ENCODE results near the gene STMND1. TPM values are rescaled to one million over a fixed set of nuclear protein-coding genes. Genes with fewer than 3 reads are reported as not detected.

STMND1 gene
- total RNA-seq, 2 experiments from 2014 or later, result not detected

DNA sequence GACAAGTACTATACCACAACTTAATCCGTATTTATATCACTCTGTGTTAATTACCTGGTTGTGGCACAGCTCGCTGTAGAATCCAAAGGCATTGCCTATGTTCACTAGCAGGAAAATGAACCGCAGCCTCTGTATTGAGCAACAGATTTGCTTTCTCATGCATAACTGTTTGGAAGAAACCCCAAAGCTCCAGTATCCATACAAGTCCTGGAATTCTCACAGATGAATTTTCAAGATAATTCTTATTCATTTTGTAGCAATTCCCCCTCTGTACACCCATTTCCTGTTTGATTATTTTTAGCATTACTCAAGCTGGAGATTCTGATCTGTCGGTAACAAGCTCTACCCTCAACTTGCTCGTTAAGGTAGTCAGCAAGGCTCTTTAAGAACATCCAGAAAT lies 63.5 kb downstream of the STMND1 start:
- H3K27me3 Mint-ChIP-seq, result peaks cover 30% of the 10 kb centered on the region
- no peaks in the 10 kb centered on the region for H3K4me1 Mint-ChIP-seq
- no peaks in the 10 kb centered on the region for H3K36me3 Mint-ChIP-seq
- DNase-seq, result no peak
- H3K27ac Mint-ChIP-seq, result no peak overlapping the region
- H3K4me3 Mint-ChIP-seq, result no peak overlapping the region
- no peaks in the 10 kb centered on the region for H3K9me3 Mint-ChIP-seq

DNA sequence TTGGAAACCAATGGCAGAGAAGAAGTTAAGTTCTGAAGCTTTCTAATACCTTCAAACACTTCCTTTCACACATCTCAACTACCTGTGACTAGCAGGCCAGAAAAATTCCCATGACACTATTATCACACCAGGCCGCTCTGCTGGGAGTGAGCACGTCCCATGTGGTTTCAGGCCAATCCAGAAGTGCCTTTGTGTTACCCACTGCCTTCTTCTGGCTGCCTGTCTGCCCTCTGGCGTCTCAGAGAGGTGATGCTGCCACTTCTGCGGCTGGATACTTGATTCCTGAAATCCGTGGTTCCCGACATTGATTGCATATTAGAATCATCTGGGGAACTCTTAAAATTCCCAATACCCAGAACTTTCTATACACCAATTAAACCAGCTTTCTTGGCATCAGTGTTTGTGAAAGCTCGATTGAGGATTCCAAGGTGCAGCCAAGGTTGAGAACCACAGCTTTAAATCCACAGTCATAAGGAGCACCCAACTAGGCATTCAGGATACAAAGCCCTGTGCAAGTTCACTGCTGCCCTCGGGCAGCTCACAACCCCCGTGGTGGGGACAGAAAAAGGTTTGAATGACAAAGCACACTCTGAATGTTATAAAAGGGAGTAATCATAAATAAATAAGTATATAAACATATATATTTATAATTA lies 65.6 kb downstream of the STMND1 start:
- no peak overlapping the region for H3K4me3 Mint-ChIP-seq
- no peaks in the 10 kb centered on the region for H3K4me1 Mint-ChIP-seq
- no peaks in the 10 kb centered on the region for H3K9me3 Mint-ChIP-seq
- peaks cover 16% of the 10 kb centered on the region for H3K27me3 Mint-ChIP-seq
- DNase-seq, result no peak
- no peaks in the 10 kb centered on the region for H3K36me3 Mint-ChIP-seq
- no peak overlapping the region for H3K27ac Mint-ChIP-seq

DNA sequence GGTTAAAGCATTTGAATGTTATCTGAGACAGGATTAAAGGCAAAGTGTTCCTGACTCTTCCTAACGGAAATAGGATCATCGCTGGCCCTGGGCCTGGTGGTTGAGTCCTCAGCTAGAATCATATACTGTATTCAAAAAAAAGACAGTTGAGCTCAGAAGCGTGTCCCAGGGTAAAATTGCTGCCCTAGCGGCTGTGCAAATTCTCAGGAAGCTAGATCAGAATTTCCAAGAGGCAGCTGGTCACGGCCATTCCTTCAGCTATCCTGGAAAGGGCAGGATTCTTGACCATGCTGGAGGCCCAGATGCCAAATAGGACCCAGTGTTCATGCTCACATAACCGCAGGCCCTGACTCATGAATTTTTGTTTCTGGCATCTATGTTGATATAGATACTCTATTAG lies 67.4 kb downstream of the STMND1 start:
- no peaks in the 10 kb centered on the region for H3K9me3 Mint-ChIP-seq
- no peaks in the 10 kb centered on the region for H3K4me1 Mint-ChIP-seq
- peaks cover 8% of the 10 kb centered on the region for H3K27me3 Mint-ChIP-seq
- no peak overlapping the region for H3K4me3 Mint-ChIP-seq
- DNase-seq, result no peak
- H3K27ac Mint-ChIP-seq, result no peak overlapping the region
- no peaks in the 10 kb centered on the region for H3K36me3 Mint-ChIP-seq

DNA sequence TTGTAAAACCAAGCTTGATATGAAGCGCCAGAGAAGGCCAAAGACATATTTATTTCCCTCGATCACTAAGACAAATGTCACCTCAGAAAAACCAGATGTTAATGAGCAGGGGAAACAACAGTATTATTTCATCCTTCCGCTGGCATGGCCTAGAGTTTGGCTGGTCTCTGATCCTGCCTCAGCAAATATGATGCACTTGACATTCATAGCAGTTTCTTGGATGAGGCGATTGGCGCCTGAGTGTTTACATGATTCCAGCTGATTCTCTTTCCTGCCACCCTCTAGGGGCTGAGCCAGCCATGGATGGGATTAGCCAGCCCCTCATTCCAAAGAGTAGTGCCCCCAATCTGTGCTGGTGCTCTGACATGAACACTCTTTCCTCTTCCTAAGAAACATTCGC lies 67.9 kb downstream of the STMND1 start:
- H3K4me3 Mint-ChIP-seq, result no peak overlapping the region
- H3K36me3 Mint-ChIP-seq, result no peaks in the 10 kb centered on the region
- H3K27ac Mint-ChIP-seq, result no peak overlapping the region
- H3K9me3 Mint-ChIP-seq, result no peaks in the 10 kb centered on the region
- DNase-seq, result no peak
- H3K4me1 Mint-ChIP-seq, result no peaks in the 10 kb centered on the region
- peaks cover 5% of the 10 kb centered on the region for H3K27me3 Mint-ChIP-seq

DNA sequence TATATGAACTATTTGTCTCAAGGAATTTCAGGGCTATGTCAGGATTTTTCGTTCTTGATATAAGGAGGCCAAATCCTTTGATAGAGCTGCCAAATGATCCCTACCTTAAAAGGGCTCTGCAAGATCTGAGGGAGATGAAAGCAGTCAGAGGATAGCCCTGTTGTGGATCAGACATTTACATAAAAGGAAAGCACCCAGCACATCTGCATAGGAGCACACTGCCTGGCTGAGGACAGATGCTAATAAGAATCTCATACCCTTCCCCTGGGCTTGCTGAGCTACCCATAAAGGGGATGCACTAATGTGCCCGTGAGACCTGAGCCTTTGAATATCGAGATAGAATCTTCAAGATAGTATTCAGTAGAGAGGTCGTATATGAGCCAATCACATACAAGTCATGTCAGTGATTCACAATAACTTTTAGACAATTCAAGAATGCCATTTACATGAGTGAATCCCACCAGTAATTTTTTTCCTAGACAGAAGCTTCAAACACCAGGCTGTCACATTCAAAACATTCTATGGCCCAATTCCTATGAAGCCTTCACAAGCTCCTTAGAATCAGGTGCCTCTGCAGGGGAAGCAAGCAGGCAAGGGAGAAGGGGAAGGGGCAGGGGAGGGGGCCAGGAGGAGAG lies 71.1 kb downstream of the STMND1 start:
- no peak for DNase-seq
- no peaks in the 10 kb centered on the region for H3K4me1 Mint-ChIP-seq
- H3K27me3 Mint-ChIP-seq, result peaks cover 4% of the 10 kb centered on the region
- no peaks in the 10 kb centered on the region for H3K9me3 Mint-ChIP-seq
- no peak overlapping the region for H3K4me3 Mint-ChIP-seq
- no peak overlapping the region for H3K27ac Mint-ChIP-seq
- no peaks in the 10 kb centered on the region for H3K36me3 Mint-ChIP-seq

DNA sequence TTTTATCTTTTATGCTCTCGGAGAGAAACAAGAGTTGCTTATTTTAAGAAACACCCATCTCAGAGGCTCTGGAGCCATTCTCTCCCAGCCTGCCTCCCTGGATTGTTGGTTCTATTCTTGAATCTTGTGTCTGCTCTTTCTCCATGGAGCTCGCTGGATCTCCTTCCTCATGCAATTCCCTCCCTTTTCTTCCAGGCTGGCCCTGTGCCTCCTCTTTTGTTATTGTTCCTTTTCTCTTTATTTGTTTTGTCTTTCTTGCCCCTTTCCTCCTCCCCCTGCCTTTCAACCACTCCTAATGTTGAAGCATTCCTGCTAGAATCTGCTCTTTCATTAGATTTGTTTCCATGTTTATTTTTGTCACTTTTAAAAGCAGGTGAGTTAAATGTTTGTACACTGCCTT lies 76.5 kb downstream of the STMND1 start:
- H3K27me3 Mint-ChIP-seq, result peaks cover 5% of the 10 kb centered on the region
- no peaks in the 10 kb centered on the region for H3K9me3 Mint-ChIP-seq
- H3K4me3 Mint-ChIP-seq, result no peak overlapping the region
- no peaks in the 10 kb centered on the region for H3K36me3 Mint-ChIP-seq
- no peak for DNase-seq
- H3K4me1 Mint-ChIP-seq, result no peaks in the 10 kb centered on the region
- H3K27ac Mint-ChIP-seq, result no peak overlapping the region

DNA sequence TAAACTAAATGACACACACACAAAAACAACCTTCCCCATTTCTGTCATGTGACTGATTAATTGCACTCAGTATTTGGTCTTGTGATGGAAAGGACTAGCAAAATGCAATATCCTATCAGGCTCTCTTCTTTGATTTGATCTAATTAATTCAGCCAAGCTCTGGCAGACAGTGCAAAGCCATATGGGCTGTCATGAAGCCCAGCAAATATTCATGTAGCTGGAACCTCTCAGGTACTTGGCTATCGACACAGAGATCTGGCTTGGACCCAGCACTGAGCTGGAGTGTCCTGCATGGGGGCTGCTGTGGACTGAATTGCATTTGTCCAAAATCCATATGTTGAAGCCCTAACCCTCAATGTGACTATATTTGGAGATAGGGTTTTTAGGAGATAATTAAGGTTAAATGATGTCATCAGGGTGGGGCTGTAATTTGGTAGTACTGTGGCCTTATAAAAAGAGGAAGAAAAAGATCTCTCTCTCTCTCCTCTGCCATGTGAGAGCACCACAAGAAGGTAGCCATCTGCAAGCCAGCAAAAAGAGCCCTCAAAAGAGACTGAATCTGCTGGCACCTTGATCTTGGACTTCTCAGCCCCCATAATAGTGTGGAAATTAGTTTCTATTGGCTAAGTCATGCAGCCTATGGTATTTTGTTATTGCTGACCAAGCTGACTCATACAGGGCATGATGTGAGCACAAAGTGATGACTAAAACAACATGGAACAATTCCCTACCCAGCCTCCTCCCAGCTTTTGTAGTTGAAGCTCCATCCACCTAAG lies 77.1 kb downstream of the STMND1 start:
- Mint-ChIP-seq H3K4me1 (no peaks in the 10 kb centered on the region), H3K27me3 (peaks cover 8% of the 10 kb centered on the region), H3K36me3 (no peaks in the 10 kb centered on the region), H3K27ac (no peak overlapping the region), H3K9me3 (no peaks in the 10 kb centered on the region), H3K4me3 (no peak overlapping the region)
- DNase-seq, result no peak

DNA sequence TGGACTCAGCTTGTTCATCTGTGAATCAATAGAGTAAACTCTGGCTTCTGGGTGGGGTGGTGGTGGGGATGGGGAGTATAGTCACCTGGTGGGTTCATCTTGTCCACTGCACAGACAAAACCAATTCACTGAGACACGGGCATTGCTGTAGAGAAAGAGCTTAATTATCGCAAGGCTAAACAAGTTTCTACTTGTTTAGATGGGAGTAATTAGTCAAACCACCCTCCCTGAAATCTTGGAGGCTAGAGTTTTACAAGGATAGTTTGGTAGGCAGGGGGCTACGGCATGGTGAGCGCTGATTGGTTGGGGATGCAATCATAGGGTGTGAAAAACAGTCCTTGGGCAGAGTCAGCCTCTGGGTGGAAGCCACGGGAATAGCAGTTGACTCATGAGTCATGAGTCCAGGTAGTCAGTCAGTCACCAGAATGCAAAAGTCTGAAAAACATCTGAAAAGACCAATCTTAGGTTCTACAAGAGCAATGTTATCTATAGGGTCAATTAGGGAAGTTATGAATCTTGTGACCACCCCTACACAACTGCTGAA lies 77.8 kb downstream of the STMND1 start:
- H3K4me3 Mint-ChIP-seq, result no peak overlapping the region
- DNase-seq, result no peak
- H3K4me1 Mint-ChIP-seq, result no peaks in the 10 kb centered on the region
- H3K27me3 Mint-ChIP-seq, result peaks cover 10% of the 10 kb centered on the region
- H3K27ac Mint-ChIP-seq, result no peak overlapping the region
- H3K36me3 Mint-ChIP-seq, result no peaks in the 10 kb centered on the region
- no peaks in the 10 kb centered on the region for H3K9me3 Mint-ChIP-seq

Other genes starting within 250 kb of the STMND1 start
- gene RBM24, start 179.3 kb downstream of the STMND1 start, total RNA-seq, result not detected

Data from activated naive CD8-positive, alpha-beta T cell treated with anti-CD3 and anti-CD28 coated beads for 36 hours (primary cell).